NOMO-1 treated with dmso at 0.1 percent for 144 hours (cell line): ENCODE measurements around the gene SHMT2.

Experiments
- DNase-seq: peaks from one replicate; lab custom pipeline; 2025; ENCODE audit not compliant: unreplicated experiment; lab: John Stamatoyannopoulos, UW

Gene SHMT2

GRCh38 chr12:57225680-57226210 lies 3.8 kb upstream of the SHMT2 start:
- DNase-seq, result no peak

- DNase-seq, result no peak
Measured at GRCh38 chr12:57226588-57227314, 2.8 kb upstream of the SHMT2 start.

GRCh38 chr12:57227315-57228115 lies 2.0 kb upstream of the SHMT2 start:
- DNase-seq, result no peak

GRCh38 chr12:57229046-57229633 lies 371 bp upstream of the SHMT2 start:
- no peak for DNase-seq

GRCh38 chr12:57230381-57231155 lies 1.1 kb downstream of the SHMT2 start:
- DNase-seq, result no peak

GRCh38 chr12:57231276-57232021 lies 1.9 kb downstream of the SHMT2 start:
- DNase-seq, result no peak

GRCh38 chr12:57232156-57232756 lies 2.7 kb downstream of the SHMT2 start:
- no peak for DNase-seq

GRCh38 chr12:57233357-57234232 lies 4.1 kb downstream of the SHMT2 start:
- no peak for DNase-seq

- DNase-seq, result no peak
Measured at GRCh38 chr12:57234233-57234570, 4.7 kb downstream of the SHMT2 start.

- no peak for DNase-seq
Measured at GRCh38 chr12:57234571-57235016, 5.1 kb downstream of the SHMT2 start.

- DNase-seq, result no peak
Measured at GRCh38 chr12:57235017-57235727, 5.7 kb downstream of the SHMT2 start.

- no peak for DNase-seq
Measured at GRCh38 chr12:57235728-57236131, 6.2 kb downstream of the SHMT2 start.

- no peak for DNase-seq
Measured at GRCh38 chr12:57236201-57236924, 6.9 kb downstream of the SHMT2 start.

GRCh38 chr12:57236925-57237595 lies 7.5 kb downstream of the SHMT2 start:
- DNase-seq, result no peak

GRCh38 chr12:57237596-57237931 lies 8.1 kb downstream of the SHMT2 start:
- no peak for DNase-seq

GRCh38 chr12:57237932-57238853 lies 8.7 kb downstream of the SHMT2 start:
- no peak for DNase-seq
